ENCODE data around the gene NSUN7.
"Not testable (repeated sequence)": the region's sequence is repeated elsewhere in the genome, so short reads cannot be mapped to it uniquely, and the experiment has no call there.

The NSUN7 gene

GRCh38 chr4:40749717-40750460 is at the start of gene NSUN7:
Gene NSUN7 (plus strand): TSS chr4:40749955. CDS start chr4:40750694, 739 bp downstream.
- Mint-ChIP-seq H3K4me3 (peak within 1 kb of the TSS; percentile 55), H3K27ac (no peak within 1 kb of the TSS), H3K9me3 (peaks cover 3% of the 10 kb centered on the region), H3K27me3 (peaks cover 28% of the 10 kb centered on the region), H3K36me3 (ENCODE audit: low read depth) (peaks cover 7% of the 10 kb centered on the region), H3K4me1 (peaks cover 10% of the 10 kb centered on the region)
- peak; percentile 46 for DNase-seq
- ATAC-seq: peak; percentile 43

- H3K27ac Mint-ChIP-seq: peak overlapping the region; percentile 41
- no peak for DNase-seq
- H3K27me3 Mint-ChIP-seq: no peaks in the 10 kb centered on the region
- no peak overlapping the region for H3K4me3 Mint-ChIP-seq
- H3K9me3 Mint-ChIP-seq: peaks cover 3% of the 10 kb centered on the region
- peaks cover 33% of the 10 kb centered on the region for H3K4me1 Mint-ChIP-seq
- H3K36me3 Mint-ChIP-seq (ENCODE audit: low read depth): no peaks in the 10 kb centered on the region
- ATAC-seq: no peak
Observed at GRCh38 chr4:40702137-40702799, 47.5 kb upstream of the NSUN7 start.

- peaks cover 3% of the 10 kb centered on the region for H3K27me3 Mint-ChIP-seq
- DNase-seq (no peak), ATAC-seq (peak; percentile 76)
- H3K4me3 Mint-ChIP-seq: no peak overlapping the region
- peaks cover 3% of the 10 kb centered on the region for H3K9me3 Mint-ChIP-seq
- peak overlapping the region; percentile 41 for H3K27ac Mint-ChIP-seq
- H3K36me3 Mint-ChIP-seq (ENCODE audit: low read depth): no peaks in the 10 kb centered on the region
- H3K4me1 Mint-ChIP-seq: peaks cover 33% of the 10 kb centered on the region
Observed at GRCh38 chr4:40702800-40703151, 47.0 kb upstream of the NSUN7 start.

GRCh38 chr4:40704073-40704472 is 45.7 kb upstream of the NSUN7 start:
- Mint-ChIP-seq H3K27me3 (peaks cover 12% of the 10 kb centered on the region), H3K4me1 (peaks cover 33% of the 10 kb centered on the region), H3K36me3 (ENCODE audit: low read depth) (no peaks in the 10 kb centered on the region), H3K9me3 (peaks cover 3% of the 10 kb centered on the region), H3K4me3 (no peak overlapping the region), H3K27ac (no peak overlapping the region)
- DNase-seq: no peak
- no peak for ATAC-seq

GRCh38 chr4:40710484-40711254 is 39.1 kb upstream of the NSUN7 start:
- Mint-ChIP-seq H3K27ac (no peak overlapping the region), H3K4me3 (no peak overlapping the region), H3K9me3 (no peaks in the 10 kb centered on the region), H3K4me1 (no peaks in the 10 kb centered on the region), H3K27me3 (peaks cover 37% of the 10 kb centered on the region), H3K36me3 (ENCODE audit: low read depth) (no peaks in the 10 kb centered on the region)
- DNase-seq (no peak), ATAC-seq (no peak)

GRCh38 chr4:40713001-40713400 is 36.8 kb upstream of the NSUN7 start:
- ATAC-seq; H3K27ac Mint-ChIP-seq; H3K9me3 Mint-ChIP-seq; DNase-seq; H3K4me1 Mint-ChIP-seq; H3K36me3 Mint-ChIP-seq (ENCODE audit: low read depth); H3K4me3 Mint-ChIP-seq: not testable (repeated sequence)
- H3K27me3 Mint-ChIP-seq: peaks cover 32% of the 10 kb centered on the region

- Mint-ChIP-seq H3K36me3 (ENCODE audit: low read depth) (no peaks in the 10 kb centered on the region), H3K4me1 (peaks cover under 1% of the 10 kb centered on the region), H3K9me3 (no peaks in the 10 kb centered on the region), H3K27me3 (peaks cover 28% of the 10 kb centered on the region), H3K4me3 (no peak overlapping the region), H3K27ac (no peak overlapping the region)
- ATAC-seq (no peak), DNase-seq (no peak)
Observed at GRCh38 chr4:40713798-40714197, 36.0 kb upstream of the NSUN7 start.

- H3K4me1 Mint-ChIP-seq: peaks cover 11% of the 10 kb centered on the region
- H3K9me3 Mint-ChIP-seq: no peaks in the 10 kb centered on the region
- H3K27me3 Mint-ChIP-seq: peaks cover 5% of the 10 kb centered on the region
- DNase-seq (no peak), ATAC-seq (no peak)
- no peaks in the 10 kb centered on the region for H3K36me3 Mint-ChIP-seq (ENCODE audit: low read depth)
- no peak overlapping the region for H3K4me3 Mint-ChIP-seq
- no peak overlapping the region for H3K27ac Mint-ChIP-seq
Observed at GRCh38 chr4:40718586-40718985, 31.2 kb upstream of the NSUN7 start.

GRCh38 chr4:40719008-40719623 is 30.6 kb upstream of the NSUN7 start:
- Mint-ChIP-seq H3K27me3 (peaks cover 5% of the 10 kb centered on the region), H3K27ac (no peak overlapping the region), H3K4me1 (peaks cover 11% of the 10 kb centered on the region), H3K36me3 (ENCODE audit: low read depth) (no peaks in the 10 kb centered on the region), H3K4me3 (no peak overlapping the region), H3K9me3 (no peaks in the 10 kb centered on the region)
- no peak for DNase-seq
- ATAC-seq: no peak

GRCh38 chr4:40720351-40720750 is 29.4 kb upstream of the NSUN7 start:
- no peak overlapping the region for H3K27ac Mint-ChIP-seq
- ATAC-seq: no peak

GRCh38 chr4:40720916-40721315 is 28.8 kb upstream of the NSUN7 start:
- DNase-seq (no peak), ATAC-seq (peak; percentile 11)
- H3K27ac Mint-ChIP-seq: no peak overlapping the region
- H3K27me3 Mint-ChIP-seq: no peaks in the 10 kb centered on the region
- no peaks in the 10 kb centered on the region for H3K9me3 Mint-ChIP-seq
- H3K4me1 Mint-ChIP-seq: peaks cover 11% of the 10 kb centered on the region
- no peak overlapping the region for H3K4me3 Mint-ChIP-seq
- H3K36me3 Mint-ChIP-seq (ENCODE audit: low read depth): no peaks in the 10 kb centered on the region

More at GRCh38 chr4:40720351-40720750, 29.4 kb upstream of the NSUN7 start:
- Mint-ChIP-seq H3K4me1 (peaks cover 11% of the 10 kb centered on the region), H3K36me3 (ENCODE audit: low read depth) (no peaks in the 10 kb centered on the region), H3K9me3 (no peaks in the 10 kb centered on the region), H3K4me3 (no peak overlapping the region), H3K27me3 (no peaks in the 10 kb centered on the region)
- DNase-seq: no peak

GRCh38 chr4:40721730-40722171 is 28.0 kb upstream of the NSUN7 start:
- H3K27me3 Mint-ChIP-seq: no peaks in the 10 kb centered on the region
- ATAC-seq: peak; percentile 66
- DNase-seq: no peak
- no peak overlapping the region for H3K4me3 Mint-ChIP-seq
- H3K27ac Mint-ChIP-seq: no peak overlapping the region
- no peaks in the 10 kb centered on the region for H3K36me3 Mint-ChIP-seq (ENCODE audit: low read depth)
- H3K4me1 Mint-ChIP-seq: peaks cover 11% of the 10 kb centered on the region
- H3K9me3 Mint-ChIP-seq: no peaks in the 10 kb centered on the region

- H3K27ac Mint-ChIP-seq: no peak overlapping the region
- no peaks in the 10 kb centered on the region for H3K36me3 Mint-ChIP-seq (ENCODE audit: low read depth)
- DNase-seq (no peak), ATAC-seq (peak; percentile 18)
- H3K4me3 Mint-ChIP-seq: no peak overlapping the region
- no peaks in the 10 kb centered on the region for H3K9me3 Mint-ChIP-seq
- H3K27me3 Mint-ChIP-seq: no peaks in the 10 kb centered on the region
- H3K4me1 Mint-ChIP-seq: peaks cover 11% of the 10 kb centered on the region
Observed at GRCh38 chr4:40722576-40723161, 27.1 kb upstream of the NSUN7 start.

- Mint-ChIP-seq H3K27ac (no peak overlapping the region), H3K4me3 (no peak overlapping the region), H3K9me3 (no peaks in the 10 kb centered on the region)
Observed at GRCh38 chr4:40723728-40724127, 26.0 kb upstream of the NSUN7 start.

More at GRCh38 chr4:40723728-40724127, 26.0 kb upstream of the NSUN7 start:
- Mint-ChIP-seq H3K4me1 (peaks cover 10% of the 10 kb centered on the region), H3K36me3 (ENCODE audit: low read depth) (no peaks in the 10 kb centered on the region), H3K27me3 (peaks cover 2% of the 10 kb centered on the region)
- ATAC-seq (no peak), DNase-seq (no peak)
